ENCODE measurements around the gene APEH.

The APEH gene

GRCh38 chr3:49673715-49674496 is at the start of gene APEH:
Gene APEH (plus strand): TSS chr3:49674351. CDS start chr3:49674402, 51 bp downstream.
- DNase-seq (ENCODE audit: low read depth): peak; percentile 96

GRCh38 chr3:49625071-49625470 is 49.1 kb upstream of the APEH start:
- no peak for DNase-seq (ENCODE audit: low read depth)

- DNase-seq (ENCODE audit: low read depth): no peak
Measured at GRCh38 chr3:49626101-49626581, 48.0 kb upstream of the APEH start.

GRCh38 chr3:49626796-49627195 is 47.4 kb upstream of the APEH start:
- no peak for DNase-seq (ENCODE audit: low read depth)

GRCh38 chr3:49627634-49628033 is 46.5 kb upstream of the APEH start:
- no peak for DNase-seq (ENCODE audit: low read depth)

GRCh38 chr3:49628249-49628648 is 45.9 kb upstream of the APEH start:
- DNase-seq (ENCODE audit: low read depth): no peak

GRCh38 chr3:49629451-49629850 is 44.7 kb upstream of the APEH start:
- DNase-seq (ENCODE audit: low read depth): no peak

GRCh38 chr3:49629866-49630265 is 44.3 kb upstream of the APEH start:
- DNase-seq (ENCODE audit: low read depth): no peak

- DNase-seq (ENCODE audit: low read depth): no peak
Measured at GRCh38 chr3:49630784-49631183, 43.4 kb upstream of the APEH start.

- DNase-seq (ENCODE audit: low read depth): no peak
Measured at GRCh38 chr3:49634736-49635135, 39.4 kb upstream of the APEH start.

- no peak for DNase-seq (ENCODE audit: low read depth)
Measured at GRCh38 chr3:49636883-49637609, 37.1 kb upstream of the APEH start.

GRCh38 chr3:49638445-49638844 is 35.7 kb upstream of the APEH start:
- no peak for DNase-seq (ENCODE audit: low read depth)

GRCh38 chr3:49639551-49639950 is 34.6 kb upstream of the APEH start:
- no peak for DNase-seq (ENCODE audit: low read depth)

- DNase-seq (ENCODE audit: low read depth): no peak
Measured at GRCh38 chr3:49641292-49641691, 32.9 kb upstream of the APEH start.

- DNase-seq (ENCODE audit: low read depth): no peak
Measured at GRCh38 chr3:49641921-49642707, 32.0 kb upstream of the APEH start.

GRCh38 chr3:49642708-49643145 is 31.4 kb upstream of the APEH start:
- DNase-seq (ENCODE audit: low read depth): no peak

GRCh38 chr3:49644684-49645083 is 29.5 kb upstream of the APEH start:
- no peak for DNase-seq (ENCODE audit: low read depth)

- DNase-seq (ENCODE audit: low read depth): no peak
Measured at GRCh38 chr3:49646236-49646635, 27.9 kb upstream of the APEH start.

- DNase-seq (ENCODE audit: low read depth): no peak
Measured at GRCh38 chr3:49647741-49648140, 26.4 kb upstream of the APEH start.

- no peak for DNase-seq (ENCODE audit: low read depth)
Measured at GRCh38 chr3:49648354-49649019, 25.7 kb upstream of the APEH start.

- no peak for DNase-seq (ENCODE audit: low read depth)
Measured at GRCh38 chr3:49649576-49649975, 24.6 kb upstream of the APEH start.

- no peak for DNase-seq (ENCODE audit: low read depth)
Measured at GRCh38 chr3:49650177-49650576, 24.0 kb upstream of the APEH start.

Measured in activated T-helper 1 cell treated with Interleukin-2 at 50 U/mL for 16 hours (primary cell).